Naive B cell (primary cell): ENCODE measurements around the gene TIE1. TPM values are rescaled to one million over a fixed set of nuclear protein-coding genes. Genes with fewer than 3 reads are reported as not detected.

ENCODE experiments used
- ATAC-seq, 2 donors: fragments of 150-1000 bp; cut with Tn5 transposase; 2 replicates each; pipeline ENCODE4 v1.10.0; 2021; ENCODE audit warnings: low read depth in 2 of 2, mild to moderate bottlenecking in 2 of 2, moderate library complexity in 2 of 2
- DNase-seq: peaks from one replicate; pipeline ENCODE4 v3.0.0; 2022
- H3K27ac Mint-ChIP-seq, 6 donors: one replicate each; pipeline ENCODE4 v1.8.0; 2020 to 2022; ENCODE audit warnings: mild to moderate bottlenecking in 6 of 6, mixed read lengths in 6 of 6, moderate library complexity in 5 of 6, inconsistent platforms in 2 of 6
- H3K27me3 Mint-ChIP-seq, 3 donors: one replicate each; pipeline ENCODE4 v1.8.0; 2021 to 2022; ENCODE audit warnings: mixed read lengths in 3 of 3, mild to moderate bottlenecking in 1 of 3
- H3K36me3 Mint-ChIP-seq, 2 donors: one replicate each; pipeline ENCODE4 v1.8.0; 2020 to 2022; ENCODE audit warnings: mixed read lengths in 2 of 2, inconsistent platforms in 1 of 2, mild to moderate bottlenecking in 1 of 2
- H3K4me1 Mint-ChIP-seq, 3 donors: one replicate each; pipeline ENCODE4 v1.8.0; 2020 to 2022; ENCODE audit warnings: mixed read lengths in 3 of 3, inconsistent platforms in 1 of 3, mild to moderate bottlenecking in 1 of 3, moderate library complexity in 1 of 3
- H3K4me3 Mint-ChIP-seq, 8 donors: one replicate each; pipeline ENCODE4 v1.8.0; 2020 to 2022; ENCODE audit warnings: mild to moderate bottlenecking in 8 of 8, mixed read lengths in 8 of 8, moderate library complexity in 8 of 8, inconsistent platforms in 2 of 8
- H3K9me3 Mint-ChIP-seq, 7 donors: one replicate each; pipeline ENCODE4 v1.8.0; 2020 to 2022; ENCODE audit warnings: mixed read lengths in 7 of 7, mild to moderate bottlenecking in 5 of 7, inconsistent platforms in 2 of 7, moderate library complexity in 1 of 7
- polyA plus RNA-seq, 6 donors: library from polyadenylated mRNA; unstranded; fragments of 300-500 nt; fragmentation: Illumina TruSeq; gene quantifications; one replicate each; pipeline ENCODE4 v1.2.3, GENCODE V29; 2021; ENCODE audit warnings: low read depth in 6 of 6

Gene TIE1
- polyA plus RNA-seq, 6 donors from 2014 or later, result not detected

GRCh38 chr1:43372172-43372571, 71.4 kb downstream of the TIE1 start:
- no peaks in the 10 kb centered on the region for H3K9me3 Mint-ChIP-seq
- peak overlapping the region in 2 of 6 donors; percentile 35 to 36 for H3K27ac Mint-ChIP-seq
- no peak for DNase-seq
- H3K36me3 Mint-ChIP-seq, result no peaks in the 10 kb centered on the region
- ATAC-seq, result no peak
- H3K4me1 Mint-ChIP-seq, result peaks cover 26 to 30% (median 29%) of the 10 kb centered on the region in 3 donors
- no peaks in the 10 kb centered on the region for H3K27me3 Mint-ChIP-seq
- no peak overlapping the region for H3K4me3 Mint-ChIP-seq

Other genes starting within 250 kb of the TIE1 start
- gene EBNA1BP2, start 128.7 kb upstream of the TIE1 start, polyA plus RNA-seq, result 10 to 100 TPM; 50.6 to 64.8 (median 57.0) TPM
- gene CFAP57, start 128.7 kb upstream of the TIE1 start, polyA plus RNA-seq, result 1 to 10 TPM in 1 of 6 donors, under 1 TPM in 5; 0.13 to 1.0 (median 0.24) TPM
- under 1 TPM in 1 of 6 donors, not detected in 5; 0.41 TPM for gene TMEM125, start 31.0 kb upstream of the TIE1 start, polyA plus RNA-seq
- not detected for gene C1orf210, start 15.4 kb upstream of the TIE1 start, polyA plus RNA-seq
- under 1 TPM in 1 of 6 donors, not detected in 5; 0.32 TPM for gene MPL, start 36.8 kb downstream of the TIE1 start, polyA plus RNA-seq
- gene CDC20, start 58.0 kb downstream of the TIE1 start, polyA plus RNA-seq, result under 1 TPM in 2 of 6 donors, not detected in 4; 0.16 to 0.28 TPM
- 10 to 100 TPM; 55.8 to 91.0 (median 69.4) TPM for gene ELOVL1, start 67.0 kb downstream of the TIE1 start, polyA plus RNA-seq
- gene MED8, start 88.8 kb downstream of the TIE1 start, polyA plus RNA-seq, result 10 to 100 TPM; 22.4 to 40.5 (median 33.2) TPM
- 10 to 100 TPM in 1 of 6 donors, 1 to 10 TPM in 4, under 1 TPM in 1; 0.77 to 11.6 (median 6.3) TPM for gene SZT2, start 88.9 kb downstream of the TIE1 start, polyA plus RNA-seq
- 1 to 10 TPM in 5 of 6 donors, under 1 TPM in 1; 0.79 to 2.5 (median 2.1) TPM for gene HYI, start 152.9 kb downstream of the TIE1 start, polyA plus RNA-seq
- 1 to 10 TPM in 1 of 6 donors, under 1 TPM in 1, not detected in 4; 0.19 to 2.3 TPM for gene PTPRF, start 229.9 kb downstream of the TIE1 start, polyA plus RNA-seq